GM10266 (cell line): ENCODE data around the gene BLVRA.
"Not testable (repeated sequence)": the region's sequence is repeated elsewhere in the genome, so short reads cannot be mapped to it uniquely, and the experiment has no call there.

Experiments used
- DNase-seq: peaks from one replicate; pipeline ENCODE4 v3.0.0; 2012; ENCODE audit errors: extremely low spot score
- CTCF ChIP-seq: IDR thresholded peaks from 2 replicates; pipeline ENCODE4 v1.5.1; 2012; ENCODE audit warnings: mild to moderate bottlenecking, low read depth; ENCODE audit not compliant: control insufficient read depth, insufficient read depth; ENCODE audit errors: missing control alignments

BLVRA gene

GRCh38 chr7:43758029-43758821 is at the start of gene BLVRA:
BLVRA (plus strand) TSS chr7:43758680; CDS start chr7:43771159, 12,479 bp downstream.
- no peak for TF ChIP-seq CTCF
- peak; percentile 93 for DNase-seq

GRCh38 chr7:43711503-43711902 is 47.0 kb upstream of the BLVRA start:
- TF ChIP-seq CTCF, result no peak
- no peak for DNase-seq

- not testable (repeated sequence) for DNase-seq
Measured at GRCh38 chr7:43715966-43716365, 42.5 kb upstream of the BLVRA start.

GRCh38 chr7:43716598-43716997 is 41.9 kb upstream of the BLVRA start:
- no peak for DNase-seq
- TF ChIP-seq CTCF, result no peak

GRCh38 chr7:43721193-43721806 is 37.2 kb upstream of the BLVRA start:
- DNase-seq, result no peak
- peak; percentile 61 for TF ChIP-seq CTCF

- DNase-seq, result no peak
- TF ChIP-seq CTCF, result no peak
Measured at GRCh38 chr7:43723007-43723341, 35.5 kb upstream of the BLVRA start.

GRCh38 chr7:43725251-43725650 is 33.2 kb upstream of the BLVRA start:
- DNase-seq, result no peak
- TF ChIP-seq CTCF, result no peak
